ENCODE data around the gene AKR1E2. TPM values are rescaled to one million over a fixed set of nuclear protein-coding genes. Genes with fewer than 3 reads are reported as not detected.

The AKR1E2 gene
- total and polyA plus RNA-seq, 2 of the 8 experiments (the other 6 are each of a cell fraction or from before 2014, with no cell fraction given), result 2.6 to 3.5 TPM

DNA sequence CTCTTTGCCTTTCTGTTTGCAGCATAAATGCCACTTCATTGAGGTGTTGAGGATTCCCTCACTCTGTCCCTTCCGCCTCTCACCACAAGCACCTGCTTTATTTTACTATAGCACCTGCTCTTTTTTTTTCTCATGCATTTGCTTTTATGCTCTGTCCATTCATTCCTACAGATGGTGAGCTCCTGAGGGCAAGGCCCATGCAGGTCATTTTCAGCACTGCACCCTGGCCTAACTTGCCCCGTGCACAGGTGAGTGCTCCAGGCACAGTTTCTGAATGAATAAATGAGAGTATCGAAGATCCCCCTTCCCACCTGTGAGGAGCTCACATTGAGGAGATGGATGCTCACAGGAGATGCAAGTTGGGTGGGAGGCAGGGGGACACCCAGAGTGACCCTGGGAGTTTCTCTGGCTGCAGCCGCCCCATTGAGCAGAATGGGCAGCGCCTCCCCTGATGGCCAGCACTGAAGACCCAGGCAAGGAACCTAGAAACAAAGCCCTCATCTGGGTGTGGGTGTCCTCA is 1.2 kb upstream of the AKR1E2 start (continued):
- TF ChIP-seq SRF (IDR thresholded peaks at IDR 0.05; ENCODE audit: low read depth, low read length) (no peak), CBX5 (IDR thresholded peaks at IDR 0.05; ENCODE audit: low read depth, low read length) (no peak), TEAD4 (IDR thresholded peaks at IDR 0.05; ENCODE audit: low read depth, low read length) (no peak), ASH2L (IDR thresholded peaks at IDR 0.05; ENCODE audit: low read length) (no peak), KDM5A (IDR thresholded peaks at IDR 0.05; ENCODE audit: low read length) (no peak), TCF12 (IDR thresholded peaks at IDR 0.05; ENCODE audit: low read depth, low read length) (no peak)
